ENCODE results near the gene ZBED5.
A peak's percentile ranks its signal among the peaks of the same experiment; 100 is the strongest.

DNA sequence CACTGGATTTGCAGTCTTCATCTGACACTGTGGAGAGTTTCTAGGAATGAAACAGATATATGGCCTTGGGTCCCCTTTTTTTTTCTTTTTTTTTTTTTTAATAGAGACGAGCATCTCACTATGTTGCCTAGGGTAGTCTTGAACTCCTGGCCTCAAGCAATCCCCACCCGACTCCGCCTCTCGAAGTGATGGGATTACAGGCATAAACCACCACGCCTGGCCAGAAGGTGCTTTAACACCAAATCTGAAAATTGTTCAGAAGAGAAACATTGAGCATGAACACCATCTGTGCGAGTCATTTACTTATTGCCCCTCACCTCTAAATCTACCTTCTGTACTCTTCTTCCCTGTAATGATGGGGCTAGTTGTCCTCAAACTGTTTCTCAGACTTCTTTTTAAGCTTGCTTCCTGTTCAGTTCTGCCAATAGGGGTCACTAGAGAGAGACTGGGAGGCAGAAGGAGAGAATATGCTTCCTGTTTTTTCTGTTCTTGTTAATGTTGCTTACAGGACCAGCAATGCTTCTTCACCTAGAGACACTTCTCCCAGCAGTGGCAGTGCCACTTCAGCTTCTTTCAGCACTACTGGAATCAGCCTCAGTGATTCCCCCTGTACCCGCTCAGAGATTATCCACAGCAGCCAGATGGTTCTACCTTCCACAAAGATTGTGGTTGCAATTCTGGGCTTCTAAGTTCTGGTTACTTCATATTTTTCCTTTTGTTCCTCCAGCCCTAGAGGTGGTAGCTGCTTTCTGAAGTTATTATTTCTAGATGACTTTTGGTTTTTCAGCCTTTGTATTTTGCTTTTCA is 20.8 kb upstream of the ZBED5 start:
- TF ChIP-seq, protein P1, sequence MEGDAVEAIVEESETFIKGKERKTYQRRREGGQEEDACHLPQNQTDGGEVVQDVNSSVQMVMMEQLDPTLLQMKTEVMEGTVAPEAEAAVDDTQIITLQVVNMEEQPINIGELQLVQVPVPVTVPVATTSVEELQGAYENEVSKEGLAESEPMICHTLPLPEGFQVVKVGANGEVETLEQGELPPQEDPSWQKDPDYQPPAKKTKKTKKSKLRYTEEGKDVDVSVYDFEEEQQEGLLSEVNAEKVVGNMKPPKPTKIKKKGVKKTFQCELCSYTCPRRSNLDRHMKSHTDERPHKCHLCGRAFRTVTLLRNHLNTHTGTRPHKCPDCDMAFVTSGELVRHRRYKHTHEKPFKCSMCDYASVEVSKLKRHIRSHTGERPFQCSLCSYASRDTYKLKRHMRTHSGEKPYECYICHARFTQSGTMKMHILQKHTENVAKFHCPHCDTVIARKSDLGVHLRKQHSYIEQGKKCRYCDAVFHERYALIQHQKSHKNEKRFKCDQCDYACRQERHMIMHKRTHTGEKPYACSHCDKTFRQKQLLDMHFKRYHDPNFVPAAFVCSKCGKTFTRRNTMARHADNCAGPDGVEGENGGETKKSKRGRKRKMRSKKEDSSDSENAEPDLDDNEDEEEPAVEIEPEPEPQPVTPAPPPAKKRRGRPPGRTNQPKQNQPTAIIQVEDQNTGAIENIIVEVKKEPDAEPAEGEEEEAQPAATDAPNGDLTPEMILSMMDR (IDR thresholded peaks at IDR 0.05; ENCODE audit: insufficient read depth, low read length): peak; percentile 73
- TF ChIP-seq POLR2AphosphoS5 (IDR thresholded peaks at IDR 0.05; ENCODE audit: low read depth): no peak
- TF ChIP-seq, protein P2, sequence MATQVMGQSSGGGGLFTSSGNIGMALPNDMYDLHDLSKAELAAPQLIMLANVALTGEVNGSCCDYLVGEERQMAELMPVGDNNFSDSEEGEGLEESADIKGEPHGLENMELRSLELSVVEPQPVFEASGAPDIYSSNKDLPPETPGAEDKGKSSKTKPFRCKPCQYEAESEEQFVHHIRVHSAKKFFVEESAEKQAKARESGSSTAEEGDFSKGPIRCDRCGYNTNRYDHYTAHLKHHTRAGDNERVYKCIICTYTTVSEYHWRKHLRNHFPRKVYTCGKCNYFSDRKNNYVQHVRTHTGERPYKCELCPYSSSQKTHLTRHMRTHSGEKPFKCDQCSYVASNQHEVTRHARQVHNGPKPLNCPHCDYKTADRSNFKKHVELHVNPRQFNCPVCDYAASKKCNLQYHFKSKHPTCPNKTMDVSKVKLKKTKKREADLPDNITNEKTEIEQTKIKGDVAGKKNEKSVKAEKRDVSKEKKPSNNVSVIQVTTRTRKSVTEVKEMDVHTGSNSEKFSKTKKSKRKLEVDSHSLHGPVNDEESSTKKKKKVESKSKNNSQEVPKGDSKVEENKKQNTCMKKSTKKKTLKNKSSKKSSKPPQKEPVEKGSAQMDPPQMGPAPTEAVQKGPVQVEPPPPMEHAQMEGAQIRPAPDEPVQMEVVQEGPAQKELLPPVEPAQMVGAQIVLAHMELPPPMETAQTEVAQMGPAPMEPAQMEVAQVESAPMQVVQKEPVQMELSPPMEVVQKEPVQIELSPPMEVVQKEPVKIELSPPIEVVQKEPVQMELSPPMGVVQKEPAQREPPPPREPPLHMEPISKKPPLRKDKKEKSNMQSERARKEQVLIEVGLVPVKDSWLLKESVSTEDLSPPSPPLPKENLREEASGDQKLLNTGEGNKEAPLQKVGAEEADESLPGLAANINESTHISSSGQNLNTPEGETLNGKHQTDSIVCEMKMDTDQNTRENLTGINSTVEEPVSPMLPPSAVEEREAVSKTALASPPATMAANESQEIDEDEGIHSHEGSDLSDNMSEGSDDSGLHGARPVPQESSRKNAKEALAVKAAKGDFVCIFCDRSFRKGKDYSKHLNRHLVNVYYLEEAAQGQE (IDR thresholded peaks at IDR 0.05; ENCODE audit: insufficient replicate concordance, low read depth): no peak
